KMS-11 (cell line): Measurements from ENCODE around the gene GJC1.

ENCODE experiments used
- H2AFZ ChIP-seq: fragments of 200-600 bp; sonication (generic); 2 replicates; pipeline ENCODE4 v1.6.1; 2016; ENCODE audit warnings: antibody characterized with exemption, mixed run types, low read depth
- H3K27ac ChIP-seq: fragments of 200-600 bp; sonication (generic); 2 replicates; pipeline ENCODE4 v1.6.1; 2016; ENCODE audit warnings: mild to moderate bottlenecking, mixed run types
- H3K27me3 ChIP-seq: fragments of 200-600 bp; sonication (generic); 2 replicates; pipeline ENCODE4 v1.6.1; 2017; ENCODE audit warnings: mild to moderate bottlenecking, low read depth, mixed run types, moderate library complexity; ENCODE audit not compliant: insufficient read depth
- H3K36me3 ChIP-seq: fragments of 200-600 bp; sonication (generic); 2 replicates; pipeline ENCODE4 v1.6.1; 2017; ENCODE audit warnings: mild to moderate bottlenecking, mixed run types; ENCODE audit not compliant: insufficient read depth
- H3K4me1 ChIP-seq: fragments of 200-600 bp; sonication (generic); 2 replicates; pipeline ENCODE4 v1.6.1; 2016; ENCODE audit warnings: mild to moderate bottlenecking, low read depth, mixed run types; ENCODE audit not compliant: poor library complexity, severe bottlenecking
- H3K4me2 ChIP-seq: fragments of 200-600 bp; sonication (generic); 2 replicates; pipeline ENCODE4 v1.7.0; 2016; ENCODE audit warnings: mild to moderate bottlenecking, mixed run types
- H3K4me3 ChIP-seq: fragments of 200-600 bp; sonication (generic); IDR thresholded peaks from 2 replicates; pipeline ENCODE4 v1.6.1; 2017; ENCODE audit warnings: low read depth, low read length, mixed read lengths; ENCODE audit not compliant: insufficient read depth
- H3K79me2 ChIP-seq: fragments of 200-600 bp; sonication (generic); 2 replicates; pipeline ENCODE4 v1.6.1; 2016; ENCODE audit warnings: low read depth, mixed run types; ENCODE audit not compliant: insufficient read depth
- H3K9ac ChIP-seq: fragments of 200-600 bp; sonication (generic); 2 replicates; pipeline ENCODE4 v1.6.1; 2016; ENCODE audit warnings: mild to moderate bottlenecking, mixed run types
- H4K20me1 ChIP-seq: fragments of 200-600 bp; sonication (generic); 2 replicates; pipeline ENCODE4 v1.6.1; 2016; ENCODE audit warnings: mild to moderate bottlenecking, mixed run types; ENCODE audit not compliant: insufficient read depth
- TF ChIP-seq, protein P1 (sequence below): fragments of 200-600 bp; sonication (generic); conservative IDR thresholded peaks from 2 replicates; pipeline ENCODE4 v1.6.1; 2017; ENCODE audit warnings: low read depth, mild to moderate bottlenecking, antibody characterized with exemption, low read length, moderate library complexity, mixed read lengths

GJC1 gene

GRCh38 chr17:44763170-44763569 is 66.9 kb downstream of the GJC1 start:
- TF ChIP-seq, protein P1, sequence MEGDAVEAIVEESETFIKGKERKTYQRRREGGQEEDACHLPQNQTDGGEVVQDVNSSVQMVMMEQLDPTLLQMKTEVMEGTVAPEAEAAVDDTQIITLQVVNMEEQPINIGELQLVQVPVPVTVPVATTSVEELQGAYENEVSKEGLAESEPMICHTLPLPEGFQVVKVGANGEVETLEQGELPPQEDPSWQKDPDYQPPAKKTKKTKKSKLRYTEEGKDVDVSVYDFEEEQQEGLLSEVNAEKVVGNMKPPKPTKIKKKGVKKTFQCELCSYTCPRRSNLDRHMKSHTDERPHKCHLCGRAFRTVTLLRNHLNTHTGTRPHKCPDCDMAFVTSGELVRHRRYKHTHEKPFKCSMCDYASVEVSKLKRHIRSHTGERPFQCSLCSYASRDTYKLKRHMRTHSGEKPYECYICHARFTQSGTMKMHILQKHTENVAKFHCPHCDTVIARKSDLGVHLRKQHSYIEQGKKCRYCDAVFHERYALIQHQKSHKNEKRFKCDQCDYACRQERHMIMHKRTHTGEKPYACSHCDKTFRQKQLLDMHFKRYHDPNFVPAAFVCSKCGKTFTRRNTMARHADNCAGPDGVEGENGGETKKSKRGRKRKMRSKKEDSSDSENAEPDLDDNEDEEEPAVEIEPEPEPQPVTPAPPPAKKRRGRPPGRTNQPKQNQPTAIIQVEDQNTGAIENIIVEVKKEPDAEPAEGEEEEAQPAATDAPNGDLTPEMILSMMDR: no peak
- peaks cover 19% of the 10 kb centered on the region for H3K4me1 ChIP-seq
- H3K27ac ChIP-seq: no peak overlapping the region
- no peaks in the 10 kb centered on the region for H3K79me2 ChIP-seq
- no peak overlapping the region for H3K9ac ChIP-seq
- no peaks in the 10 kb centered on the region for H3K36me3 ChIP-seq
- H4K20me1 ChIP-seq: no peaks in the 10 kb centered on the region
- peaks cover 12% of the 10 kb centered on the region; the same call in 1 of the 2 replicates for H3K27me3 ChIP-seq
- H2AFZ ChIP-seq: no peak overlapping the region
- H3K4me3 ChIP-seq: no peak overlapping the region
- no peak overlapping the region for H3K4me2 ChIP-seq

GRCh38 chr17:44761932-44762810 is 67.9 kb downstream of the GJC1 start:
- TF ChIP-seq, protein P1: no peak
- no peak overlapping the region for H3K4me3 ChIP-seq
- H3K27me3 ChIP-seq: peaks cover 21% of the 10 kb centered on the region; the same call in 1 of the 2 replicates
- no peak overlapping the region for H3K9ac ChIP-seq
- no peak overlapping the region for H3K4me2 ChIP-seq
- no peaks in the 10 kb centered on the region for H4K20me1 ChIP-seq
- no peak overlapping the region for H2AFZ ChIP-seq
- no peaks in the 10 kb centered on the region for H3K36me3 ChIP-seq
- H3K27ac ChIP-seq: no peak overlapping the region
- H3K79me2 ChIP-seq: no peaks in the 10 kb centered on the region
- H3K4me1 ChIP-seq: peaks cover 9% of the 10 kb centered on the region

- peaks cover 21% of the 10 kb centered on the region; the same call in 1 of the 2 replicates for H3K27me3 ChIP-seq
- no peak overlapping the region for H3K9ac ChIP-seq
- TF ChIP-seq, protein P1: no peak
- H4K20me1 ChIP-seq: no peaks in the 10 kb centered on the region
- no peaks in the 10 kb centered on the region for H3K4me1 ChIP-seq
- H3K4me2 ChIP-seq: no peak overlapping the region
- H2AFZ ChIP-seq: no peak overlapping the region
- no peak overlapping the region for H3K4me3 ChIP-seq
- no peak overlapping the region for H3K27ac ChIP-seq
- H3K79me2 ChIP-seq: no peaks in the 10 kb centered on the region
- no peaks in the 10 kb centered on the region for H3K36me3 ChIP-seq
Observed at GRCh38 chr17:44760474-44761308, 69.4 kb downstream of the GJC1 start.

DNA sequence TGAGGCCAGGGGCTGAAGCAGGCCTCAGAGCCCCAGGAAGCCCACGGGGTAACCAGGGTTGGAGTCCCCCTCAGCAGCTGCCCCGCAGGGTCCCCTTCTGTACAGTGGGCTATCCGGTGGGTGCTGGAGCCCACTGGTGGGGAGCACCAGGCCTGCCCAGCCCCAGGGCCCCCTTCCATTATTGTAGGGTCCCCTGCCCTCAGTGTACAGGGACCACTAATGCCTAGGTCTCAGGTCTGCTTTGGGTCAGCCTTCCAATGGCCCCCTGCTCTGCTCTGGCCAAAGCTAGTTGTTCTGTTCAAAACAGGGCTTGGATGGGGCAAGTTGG is 70.2 kb downstream of the GJC1 start:
- Histone ChIP-seq H3K79me2 (no peaks in the 10 kb centered on the region), H3K9ac (no peak overlapping the region), H2AFZ (no peak overlapping the region), H4K20me1 (no peaks in the 10 kb centered on the region), H3K4me1 (no peaks in the 10 kb centered on the region), H3K4me2 (no peak overlapping the region), H3K4me3 (no peak overlapping the region), H3K27me3 (peaks cover 21% of the 10 kb centered on the region; the same call in 1 of the 2 replicates), H3K27ac (no peak overlapping the region), H3K36me3 (no peaks in the 10 kb centered on the region)
- TF ChIP-seq, protein P1: no peak
